ENCODE data around the gene IGDCC3. TPM values are rescaled to one million over a fixed set of nuclear protein-coding genes. Genes with fewer than 3 reads are reported as not detected.

IGDCC3 gene
- total and polyA plus RNA-seq, 2 donors (not counting 3 experiments of a cell fraction or from before 2014, with no cell fraction given), result 0.03 TPM; not detected in 1

DNA sequence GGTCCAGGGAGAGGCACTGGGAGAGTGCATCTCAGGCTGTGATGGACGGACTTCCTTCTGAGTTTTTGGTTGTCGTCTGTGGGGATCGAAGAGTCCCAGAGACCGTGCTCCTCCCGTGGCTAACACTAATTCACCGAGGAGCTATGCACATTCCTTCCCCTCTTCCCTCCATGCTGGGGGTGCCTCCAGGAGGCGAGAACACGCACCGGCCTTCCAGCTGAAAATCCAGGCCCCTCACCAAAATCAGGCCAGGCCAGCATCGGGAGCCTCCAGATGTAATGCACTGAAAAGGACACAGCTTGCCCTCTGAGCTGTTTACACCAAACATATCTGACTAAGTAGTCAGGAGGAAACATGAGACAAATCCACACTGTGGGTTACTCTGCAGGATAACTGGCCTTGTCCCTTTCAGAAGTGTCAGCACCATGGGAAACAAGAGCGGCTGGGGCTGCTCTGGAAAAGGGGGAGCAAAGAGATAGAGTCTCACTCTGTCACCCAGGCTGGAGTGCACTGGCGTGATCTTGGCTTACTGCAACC lies 67.9 kb downstream of the IGDCC3 start:
- Histone ChIP-seq H3K9me3 (replicated peaks; ENCODE audit: control insufficient read depth, insufficient read depth, low read length) (no peaks in the 10 kb centered on the region), H3K9me1 (replicated peaks; ENCODE audit: control insufficient read depth, extremely low read depth, insufficient read depth, low read length) (no peaks in the 10 kb centered on the region), H3K4me3 (replicated peaks in 1 of 3; ENCODE audit: insufficient read depth in 1 of 3, low read depth in 1 of 3, low read length in 3 of 3) (no peak overlapping the region), H3K79me2 (ENCODE audit: control insufficient read depth, insufficient read depth, low read length) (no peaks in the 10 kb centered on the region), H4K20me1 (replicated peaks; ENCODE audit: control insufficient read depth, extremely low read depth, insufficient read depth, low read length) (no peaks in the 10 kb centered on the region), H3K4me2 (ENCODE audit: insufficient read depth, low read length) (no peak overlapping the region), H3K36me3 (ENCODE audit: control insufficient read depth in 2 of 2, extremely low read depth in 1 of 2, insufficient read depth in 2 of 2, low read length in 2 of 2) (no peaks in the 10 kb centered on the region), H3K9ac (replicated peaks; ENCODE audit: extremely low read depth, insufficient read depth, low read length) (no peak overlapping the region), H2AFZ (ENCODE audit: low read depth, low read length) (no peak overlapping the region), H3K27me3 (ENCODE audit: control insufficient read depth in 2 of 2, insufficient read depth in 2 of 2, low read length in 2 of 2) (peaks cover 7 to 10% of the 10 kb centered on the region in 2 experiments), H3K4me1 (ENCODE audit: control insufficient read depth, extremely low read depth, insufficient read depth, low read length) (no peaks in the 10 kb centered on the region), H3K27ac (ENCODE audit: insufficient read depth, low read depth, low read length) (no peak overlapping the region)
- intact Hi-C loops (cut with micrococcal nuclease), result no loop called here
- ChIA-PET CTCF (interaction anchor here (0.7 to 1.0 kb wide), 2 partner anchors 14 to 90 kb away, joined by 3 read pairs; no protein-coding TSS in a partner anchor), POLR2A (no interaction called here)
- no peak for TF ChIP-seq MYC (IDR thresholded peaks at IDR 0.05; ENCODE audit: low read depth, low read length)
- TF ChIP-seq, protein P1, sequence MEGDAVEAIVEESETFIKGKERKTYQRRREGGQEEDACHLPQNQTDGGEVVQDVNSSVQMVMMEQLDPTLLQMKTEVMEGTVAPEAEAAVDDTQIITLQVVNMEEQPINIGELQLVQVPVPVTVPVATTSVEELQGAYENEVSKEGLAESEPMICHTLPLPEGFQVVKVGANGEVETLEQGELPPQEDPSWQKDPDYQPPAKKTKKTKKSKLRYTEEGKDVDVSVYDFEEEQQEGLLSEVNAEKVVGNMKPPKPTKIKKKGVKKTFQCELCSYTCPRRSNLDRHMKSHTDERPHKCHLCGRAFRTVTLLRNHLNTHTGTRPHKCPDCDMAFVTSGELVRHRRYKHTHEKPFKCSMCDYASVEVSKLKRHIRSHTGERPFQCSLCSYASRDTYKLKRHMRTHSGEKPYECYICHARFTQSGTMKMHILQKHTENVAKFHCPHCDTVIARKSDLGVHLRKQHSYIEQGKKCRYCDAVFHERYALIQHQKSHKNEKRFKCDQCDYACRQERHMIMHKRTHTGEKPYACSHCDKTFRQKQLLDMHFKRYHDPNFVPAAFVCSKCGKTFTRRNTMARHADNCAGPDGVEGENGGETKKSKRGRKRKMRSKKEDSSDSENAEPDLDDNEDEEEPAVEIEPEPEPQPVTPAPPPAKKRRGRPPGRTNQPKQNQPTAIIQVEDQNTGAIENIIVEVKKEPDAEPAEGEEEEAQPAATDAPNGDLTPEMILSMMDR (IDR thresholded peaks at IDR 0.05; ENCODE audit: extremely low read depth in 1 of 2, insufficient read depth in 1 of 2, low read depth in 1 of 2, low read length in 2 of 2), result no peak
- no peak for TF ChIP-seq EZH2 (IDR thresholded peaks at IDR 0.05; ENCODE audit: borderline replicate concordance, low read depth, low read length, severe bottlenecking)
- TF ChIP-seq JUN (IDR thresholded peaks at IDR 0.05; ENCODE audit: borderline replicate concordance, insufficient read depth, insufficient read length, low read depth), result no peak
- TF ChIP-seq POLR2A (IDR thresholded peaks at IDR 0.05; ENCODE audit: low read depth, low read length), result no peak
- TF ChIP-seq FOS (IDR thresholded peaks at IDR 0.05; ENCODE audit: borderline replicate concordance, insufficient read depth, low read length), result no peak
- no peak for TF ChIP-seq GATA2 (IDR thresholded peaks at IDR 0.05; ENCODE audit: insufficient read depth, insufficient read length, low read depth, low read length)
- no peak for TF ChIP-seq POLR2AphosphoS5 (IDR thresholded peaks at IDR 0.05; ENCODE audit: insufficient read depth, low read depth, low read length)
- TF ChIP-seq MAX (IDR thresholded peaks at IDR 0.05; ENCODE audit: insufficient read depth, insufficient read length), result no peak
- FAIRE-seq (no peak), DNase-seq (ENCODE audit: low read depth, low spot score) (no peak)
- no TSS peak for BruUV-seq (replicated peaks)
- dilution Hi-C loops (cut with MboI; ENCODE audit: extremely low pct_ligation_motif_present, low sequenced_read_pairs), result no loop called here
